Hepatocyte (in vitro differentiated cells): Measurements from ENCODE around the gene BCL7B. TPM values are rescaled to one million over a fixed set of nuclear protein-coding genes. Genes with fewer than 3 reads are reported as not detected.

ENCODE experiments used
- DNase-seq: peaks from one replicate; pipeline ENCODE4 v3.0.0-alpha.2; 2016; ENCODE audit warnings: low spot score
- H2AFZ ChIP-seq: fragments of 200-600 bp; sonication (generic); 2 replicates; pipeline ENCODE4 v1.6.0; 2016; ENCODE audit warnings: antibody characterized with exemption, mild to moderate bottlenecking
- H3K27ac ChIP-seq: fragments of 200-600 bp; sonication (generic); 2 replicates; pipeline ENCODE4 v1.5.1; 2016; ENCODE audit warnings: mild to moderate bottlenecking
- H3K27me3 ChIP-seq: fragments of 200-600 bp; sonication (generic); 2 replicates; pipeline ENCODE4 v1.6.1; 2016
- H3K36me3 ChIP-seq: fragments of 200-600 bp; sonication (generic); replicated peaks from 2 replicates; pipeline ENCODE4 v1.5.1; 2016; ENCODE audit warnings: low read depth; ENCODE audit not compliant: insufficient read depth
- H3K4me1 ChIP-seq: fragments of 200-600 bp; sonication (generic); 2 replicates; pipeline ENCODE4 v1.5.1; 2016; ENCODE audit warnings: mild to moderate bottlenecking, moderate library complexity; ENCODE audit not compliant: insufficient read depth
- H3K4me2 ChIP-seq: fragments of 200-600 bp; sonication (generic); 2 replicates; pipeline ENCODE4 v1.6.0; 2016
- H3K4me3 ChIP-seq: fragments of 200-600 bp; sonication (generic); 2 replicates; pipeline ENCODE4 v1.5.1; 2016; ENCODE audit warnings: mild to moderate bottlenecking
- H3K79me2 ChIP-seq: fragments of 200-600 bp; sonication (generic); 2 replicates; pipeline ENCODE4 v1.6.0; 2017; ENCODE audit warnings: mild to moderate bottlenecking
- H3K9me2 ChIP-seq: fragments of 200-600 bp; sonication (generic); replicated peaks from 2 replicates; pipeline ENCODE4 v1.6.0; 2017; ENCODE audit warnings: mild to moderate bottlenecking; ENCODE audit not compliant: insufficient read depth
- H3K9me3 ChIP-seq: fragments of 200-600 bp; sonication (generic); 2 replicates; pipeline ENCODE4 v1.5.1; 2016; ENCODE audit warnings: low read depth, mild to moderate bottlenecking
- H4K20me1 ChIP-seq: fragments of 200-600 bp; sonication (generic); 2 replicates; pipeline ENCODE4 v1.6.0; 2016; ENCODE audit warnings: mild to moderate bottlenecking; ENCODE audit not compliant: insufficient read depth, poor library complexity, severe bottlenecking
- CTCF ChIP-seq: fragments of 200-600 bp; sonication (generic); IDR thresholded peaks from 2 replicates; pipeline ENCODE4 v1.5.1; 2016; ENCODE audit warnings: antibody characterized with exemption, mild to moderate bottlenecking; ENCODE audit not compliant: poor library complexity
- EZH2 ChIP-seq: fragments of 200-600 bp; sonication (generic); IDR thresholded peaks from 2 replicates; pipeline ENCODE4 v1.6.1; 2016; ENCODE audit warnings: antibody characterized with exemption, mild to moderate bottlenecking, borderline replicate concordance
- EZH2phosphoT487 ChIP-seq: fragments of 200-600 bp; sonication (generic); IDR thresholded peaks from one replicate; pipeline ENCODE4 v1.6.1; 2018; ENCODE audit warnings: antibody characterized with exemption, mild to moderate bottlenecking, low read depth, moderate library complexity; ENCODE audit not compliant: unreplicated experiment, severe bottlenecking
- WGBS: methylation state at CpG from one replicate; pipeline ENCODE4 v1.1.6; 2016; ENCODE audit warnings: low lambda C conversion rate; ENCODE audit errors: missing lambda C conversion rate; 5-methylcytosine and 5-hydroxymethylcytosine counted together
- polyA plus RNA-seq: library from polyadenylated mRNA; unstranded; fragments of >200 nt; fragmentation: Nextera tagmentation; extraction: Ambion mirVana; gene quantifications from 2 replicates; pipeline ENCODE4 v1.2.1, GENCODE V29; 2016
- small RNA-seq: library from RNA; depleted of rRNA; stranded (forward); fragments of <200 nt; gene quantifications from one replicate; pipeline ENCODE3, GENCODE V24; 2014
- total RNA-seq: library from RNA; depleted of rRNA; stranded (reverse); fragments of >200 nt; gene quantifications from 2 replicates; pipeline ENCODE4 v1.2.3, GENCODE V29; 2014

BCL7B gene
- total and polyA plus RNA-seq, 2 experiments from 2014 or later, result 44.7 to 54.0 TPM

GRCh38 chr7:73489976-73490375 is 67.5 kb downstream of the BCL7B start:
- no peak for DNase-seq
- no peak overlapping the region for H3K27ac ChIP-seq
- no peak for TF ChIP-seq EZH2phosphoT487
- TF ChIP-seq EZH2, result no peak
- no peak for TF ChIP-seq CTCF
- H4K20me1 ChIP-seq, result peaks cover 12% of the 10 kb centered on the region
- no peaks in the 10 kb centered on the region for H3K9me2 ChIP-seq
- no peaks in the 10 kb centered on the region for H3K9me3 ChIP-seq
- no peak overlapping the region for H3K4me3 ChIP-seq
- H3K4me1 ChIP-seq, result no peaks in the 10 kb centered on the region
- H2AFZ ChIP-seq, result no peak overlapping the region
- peaks cover 69% of the 10 kb centered on the region for H3K79me2 ChIP-seq
- no peak overlapping the region for H3K4me2 ChIP-seq
- peaks cover 9% of the 10 kb centered on the region for H3K36me3 ChIP-seq
- H3K27me3 ChIP-seq, result no peaks in the 10 kb centered on the region

GRCh38 chr7:73487486-73487885 is 70.0 kb downstream of the BCL7B start:
- Histone ChIP-seq H3K9me3 (no peaks in the 10 kb centered on the region), H4K20me1 (peaks cover 6% of the 10 kb centered on the region), H3K79me2 (peaks cover 75% of the 10 kb centered on the region), H3K9me2 (no peaks in the 10 kb centered on the region), H3K4me2 (no peak overlapping the region), H3K4me3 (no peak overlapping the region), H3K36me3 (peaks cover 9% of the 10 kb centered on the region), H3K27me3 (no peaks in the 10 kb centered on the region), H3K27ac (no peak overlapping the region), H2AFZ (no peak overlapping the region), H3K4me1 (no peaks in the 10 kb centered on the region)
- no peak for DNase-seq
- TF ChIP-seq EZH2 (no peak), CTCF (no peak), EZH2phosphoT487 (no peak)
- WGBS, result 100% methylated on average over 1 of the region's 1 CpG

Small RNA genes within 50 kb of the gene (small RNA-seq; reads per million reads assigned to genes)
- not detected for gene RNU6-1198P

Other genes with a start within 250 kb of the BCL7B start
- gene NSUN5, start 248.9 kb downstream of the BCL7B start, total RNA-seq, result 20.5 and 22.6 TPM in 2 replicates
- 30.6 and 33.1 TPM in 2 replicates for gene NSUN5, start 248.9 kb downstream of the BCL7B start, polyA plus RNA-seq
- gene TRIM50, start 229.6 kb downstream of the BCL7B start, total RNA-seq, result 7.5 and 9.8 TPM in 2 replicates
- 9.0 and 10.8 TPM in 2 replicates for gene TRIM50, start 229.6 kb downstream of the BCL7B start, polyA plus RNA-seq
- 0.12 TPM in 1 of 2 replicates, not detected in the other for gene FKBP6, start 229.5 kb downstream of the BCL7B start, total RNA-seq
- gene FKBP6, start 229.5 kb downstream of the BCL7B start, polyA plus RNA-seq, result 0.17 TPM in 1 of 2 replicates, not detected in the other
- 0.70 and 1.2 TPM in 2 replicates for gene FZD9, start 123.9 kb downstream of the BCL7B start, total RNA-seq
- 2.5 and 2.8 TPM in 2 replicates for gene FZD9, start 123.9 kb downstream of the BCL7B start, polyA plus RNA-seq
- gene BAZ1B, start 35.4 kb downstream of the BCL7B start, total RNA-seq, result 40.7 and 44.7 TPM in 2 replicates
- gene BAZ1B, start 35.4 kb downstream of the BCL7B start, polyA plus RNA-seq, result 16.7 TPM in 2 replicates
- 72.8 and 73.6 TPM in 2 replicates for gene TBL2, start 20.9 kb upstream of the BCL7B start, total RNA-seq
- gene TBL2, start 20.9 kb upstream of the BCL7B start, polyA plus RNA-seq, result 55.5 and 62.1 TPM in 2 replicates
- gene MLXIPL, start 66.8 kb upstream of the BCL7B start, total RNA-seq, result 20.9 and 21.7 TPM in 2 replicates
- 45.5 and 46.7 TPM in 2 replicates for gene MLXIPL, start 66.8 kb upstream of the BCL7B start, polyA plus RNA-seq
- 4.3 and 5.6 TPM in 2 replicates for gene VPS37D, start 110.1 kb upstream of the BCL7B start, total RNA-seq
- 7.5 and 9.5 TPM in 2 replicates for gene VPS37D, start 110.1 kb upstream of the BCL7B start, polyA plus RNA-seq
- gene DNAJC30, start 125.8 kb upstream of the BCL7B start, total RNA-seq, result 3.0 and 4.7 TPM in 2 replicates
- gene DNAJC30, start 125.8 kb upstream of the BCL7B start, polyA plus RNA-seq, result 13.9 and 15.3 TPM in 2 replicates
- 35.9 and 44.3 TPM in 2 replicates for gene BUD23, start 125.9 kb upstream of the BCL7B start, total RNA-seq
- gene BUD23, start 125.9 kb upstream of the BCL7B start, polyA plus RNA-seq, result 112 and 131 TPM in 2 replicates
- 22.8 and 23.7 TPM in 2 replicates for gene STX1A, start 162.0 kb upstream of the BCL7B start, total RNA-seq
- 27.1 and 39.2 TPM in 2 replicates for gene STX1A, start 162.0 kb upstream of the BCL7B start, polyA plus RNA-seq
- gene ABHD11, start 181.1 kb upstream of the BCL7B start, total RNA-seq, result 30.7 and 33.0 TPM in 2 replicates
- 90.9 and 110 TPM in 2 replicates for gene ABHD11, start 181.1 kb upstream of the BCL7B start, polyA plus RNA-seq
- 53.7 and 60.7 TPM in 2 replicates for gene CLDN3, start 212.6 kb upstream of the BCL7B start, total RNA-seq
- 125 and 142 TPM in 2 replicates for gene CLDN3, start 212.6 kb upstream of the BCL7B start, polyA plus RNA-seq